Neural cell (in vitro differentiated cells): ENCODE measurements around the gene JMJD4. TPM values are rescaled to one million over a fixed set of nuclear protein-coding genes. Genes with fewer than 3 reads are reported as not detected.

Experiments
- H2AFZ ChIP-seq: fragments of 200-600, 300-800 bp; sonication (generic), shearing (Covaris generic); 2 replicates; pipeline ENCODE4 v1.6.0; 2014; ENCODE audit warnings: low read depth, mild to moderate bottlenecking, antibody characterized with exemption, low read length, moderate library complexity
- H3F3A ChIP-seq: fragments of 200-600 bp; shearing (Covaris generic); 2 replicates; pipeline ENCODE4 v1.6.1; 2016; ENCODE audit warnings: mild to moderate bottlenecking, moderate library complexity, mixed read lengths, antibody characterized with exemption, low read length; ENCODE audit not compliant: insufficient read depth, poor library complexity, severe bottlenecking
- H3K27ac ChIP-seq: fragments of 200-600, 300-800 bp; sonication (generic), shearing (Covaris generic); 2 replicates; pipeline ENCODE4 v1.5.1; 2014; ENCODE audit warnings: mild to moderate bottlenecking, low read length, moderate library complexity
- H3K27me3 ChIP-seq: fragments of 300-800, 200-600 bp; sonication (generic), shearing (Covaris generic); 2 replicates; pipeline ENCODE4 v1.6.0; 2014; ENCODE audit warnings: mild to moderate bottlenecking, low read depth, low read length, moderate library complexity; ENCODE audit not compliant: insufficient read depth
- H3K36me3 ChIP-seq: fragments of 300-800, 200-600 bp; sonication (generic), shearing (Covaris generic); 2 replicates; pipeline ENCODE4 v1.5.1; 2014; ENCODE audit warnings: mild to moderate bottlenecking, antibody characterized with exemption, low read length, moderate library complexity; ENCODE audit not compliant: insufficient read depth
- H3K4me2 ChIP-seq: fragments of 300-800, 200-600 bp; sonication (generic), shearing (Covaris generic); 2 replicates; pipeline ENCODE4 v1.6.0; 2014; ENCODE audit warnings: mild to moderate bottlenecking, low read length
- H3K4me3 ChIP-seq: fragments of 300-800, 200-600 bp; sonication (generic), shearing (Covaris generic); 2 replicates; pipeline ENCODE4 v1.5.1; 2014; ENCODE audit warnings: mild to moderate bottlenecking, low read length, moderate library complexity
- H3K79me2 ChIP-seq: fragments of 200-600 bp; shearing (Covaris generic); replicated peaks from 2 replicates; pipeline ENCODE4 v1.6.0; 2014; ENCODE audit warnings: mild to moderate bottlenecking, low read length, moderate library complexity; ENCODE audit not compliant: insufficient read depth
- H3K9ac ChIP-seq: fragments of 300-800, 200-600 bp; sonication (generic), shearing (Covaris generic); 2 replicates; pipeline ENCODE4 v1.6.1; 2016; ENCODE audit warnings: mild to moderate bottlenecking, low read length, mixed read lengths
- H3K9me2 ChIP-seq: fragments of 200-600 bp; shearing (Covaris generic); 2 replicates; pipeline ENCODE4 v1.6.1; 2016; ENCODE audit warnings: mild to moderate bottlenecking, low read length, mixed read lengths; ENCODE audit not compliant: insufficient read depth
- H3K9me3 ChIP-seq: fragments of 200-600, 300-800 bp; sonication (generic), shearing (Covaris generic); 2 replicates; pipeline ENCODE4 v1.6.1; 2016; ENCODE audit warnings: mild to moderate bottlenecking, mixed run types, low read length, moderate library complexity, mixed read lengths
- H4K20me1 ChIP-seq: fragments of 200-600 bp; shearing (Covaris generic); 2 replicates; pipeline ENCODE4 v1.6.1; 2016; ENCODE audit warnings: mild to moderate bottlenecking, mixed run types; ENCODE audit not compliant: insufficient read depth
- EP300 ChIP-seq: fragments of 450-650 bp; conservative IDR thresholded peaks from 2 replicates; pipeline ENCODE4 v1.6.1; 2014; ENCODE audit warnings: antibody characterized with exemption, mild to moderate bottlenecking, moderate library complexity; ENCODE audit not compliant: poor library complexity, severe bottlenecking
- EZH2 ChIP-seq: fragments of 200-600, 300-800 bp; shearing (Covaris generic), sonication (generic); IDR thresholded peaks from 2 replicates; pipeline ENCODE4 v1.6.1; 2014; ENCODE audit warnings: antibody characterized with exemption, low read length, borderline replicate concordance, mild to moderate bottlenecking; ENCODE audit not compliant: insufficient read depth, poor library complexity, severe bottlenecking
- MXI1 ChIP-seq: fragments of 450-650 bp; conservative IDR thresholded peaks from 2 replicates; pipeline ENCODE4 v1.6.1; 2014; ENCODE audit warnings: antibody characterized with exemption, mild to moderate bottlenecking; ENCODE audit not compliant: poor library complexity, severe bottlenecking
- POLR2AphosphoS5 ChIP-seq: IDR thresholded peaks from 2 replicates; pipeline ENCODE4 v1.6.1; 2012
- RAD21 ChIP-seq: fragments of 450-650 bp; conservative IDR thresholded peaks from 2 replicates; pipeline ENCODE4 v1.6.1; 2014; ENCODE audit warnings: antibody characterized with exemption, mild to moderate bottlenecking, moderate library complexity
- SMC3 ChIP-seq: fragments of 450-650 bp; conservative IDR thresholded peaks from 2 replicates; pipeline ENCODE4 v1.6.1; 2014; ENCODE audit warnings: antibody characterized with exemption, mild to moderate bottlenecking, moderate library complexity; ENCODE audit not compliant: poor library complexity
- polyA plus RNA-seq: library from polyadenylated mRNA; depleted of rRNA; stranded (reverse); fragments of >200 nt; gene quantifications from 2 replicates; pipeline ENCODE4 v1.2.3, GENCODE V29; 2014
- TF ChIP-seq, protein P1 (sequence below): fragments of 450-650 bp; IDR thresholded peaks from 2 replicates; pipeline ENCODE4 v1.5.1; 2014; ENCODE audit warnings: antibody characterized with exemption, mild to moderate bottlenecking, moderate library complexity; ENCODE audit not compliant: poor library complexity, severe bottlenecking
- TF ChIP-seq, protein P2 (sequence below): IDR thresholded peaks from 2 replicates; pipeline ENCODE4 v1.6.1; 2012; ENCODE audit warnings: borderline replicate concordance

The JMJD4 gene
- polyA plus RNA-seq, 1 donor from 2014 or later, result 17.2 TPM

- Histone ChIP-seq H3K9ac (no peak overlapping the region), H3K27ac (no peak overlapping the region), H3K4me2 (no peak overlapping the region), H2AFZ (no peak overlapping the region), H3K79me2 (no peaks in the 10 kb centered on the region), H3K9me3 (no peaks in the 10 kb centered on the region), H3K4me3 (no peak overlapping the region), H4K20me1 (no peaks in the 10 kb centered on the region), H3F3A (no peaks in the 10 kb centered on the region), H3K36me3 (peaks cover 9% of the 10 kb centered on the region), H3K27me3 (no peaks in the 10 kb centered on the region), H3K9me2 (no peaks in the 10 kb centered on the region)
- TF ChIP-seq, protein P1, sequence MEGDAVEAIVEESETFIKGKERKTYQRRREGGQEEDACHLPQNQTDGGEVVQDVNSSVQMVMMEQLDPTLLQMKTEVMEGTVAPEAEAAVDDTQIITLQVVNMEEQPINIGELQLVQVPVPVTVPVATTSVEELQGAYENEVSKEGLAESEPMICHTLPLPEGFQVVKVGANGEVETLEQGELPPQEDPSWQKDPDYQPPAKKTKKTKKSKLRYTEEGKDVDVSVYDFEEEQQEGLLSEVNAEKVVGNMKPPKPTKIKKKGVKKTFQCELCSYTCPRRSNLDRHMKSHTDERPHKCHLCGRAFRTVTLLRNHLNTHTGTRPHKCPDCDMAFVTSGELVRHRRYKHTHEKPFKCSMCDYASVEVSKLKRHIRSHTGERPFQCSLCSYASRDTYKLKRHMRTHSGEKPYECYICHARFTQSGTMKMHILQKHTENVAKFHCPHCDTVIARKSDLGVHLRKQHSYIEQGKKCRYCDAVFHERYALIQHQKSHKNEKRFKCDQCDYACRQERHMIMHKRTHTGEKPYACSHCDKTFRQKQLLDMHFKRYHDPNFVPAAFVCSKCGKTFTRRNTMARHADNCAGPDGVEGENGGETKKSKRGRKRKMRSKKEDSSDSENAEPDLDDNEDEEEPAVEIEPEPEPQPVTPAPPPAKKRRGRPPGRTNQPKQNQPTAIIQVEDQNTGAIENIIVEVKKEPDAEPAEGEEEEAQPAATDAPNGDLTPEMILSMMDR, result no peak
- no peak for TF ChIP-seq MXI1
These were observed 15.0 kb upstream of the JMJD4 start for GRCh38 chr1:227749916-227750710.

- H3K4me3 ChIP-seq, result no peak overlapping the region
- H3K9ac ChIP-seq, result no peak overlapping the region
- H4K20me1 ChIP-seq, result no peaks in the 10 kb centered on the region
- no peaks in the 10 kb centered on the region for H3F3A ChIP-seq
- no peaks in the 10 kb centered on the region for H3K79me2 ChIP-seq
- H2AFZ ChIP-seq, result no peak overlapping the region
- H3K4me2 ChIP-seq, result no peak overlapping the region
- TF ChIP-seq, protein P1, result no peak
- TF ChIP-seq RAD21 (no peak), EZH2 (no peak), POLR2AphosphoS5 (no peak), SMC3 (no peak), MXI1 (no peak), EP300 (no peak)
- TF ChIP-seq, protein P2, sequence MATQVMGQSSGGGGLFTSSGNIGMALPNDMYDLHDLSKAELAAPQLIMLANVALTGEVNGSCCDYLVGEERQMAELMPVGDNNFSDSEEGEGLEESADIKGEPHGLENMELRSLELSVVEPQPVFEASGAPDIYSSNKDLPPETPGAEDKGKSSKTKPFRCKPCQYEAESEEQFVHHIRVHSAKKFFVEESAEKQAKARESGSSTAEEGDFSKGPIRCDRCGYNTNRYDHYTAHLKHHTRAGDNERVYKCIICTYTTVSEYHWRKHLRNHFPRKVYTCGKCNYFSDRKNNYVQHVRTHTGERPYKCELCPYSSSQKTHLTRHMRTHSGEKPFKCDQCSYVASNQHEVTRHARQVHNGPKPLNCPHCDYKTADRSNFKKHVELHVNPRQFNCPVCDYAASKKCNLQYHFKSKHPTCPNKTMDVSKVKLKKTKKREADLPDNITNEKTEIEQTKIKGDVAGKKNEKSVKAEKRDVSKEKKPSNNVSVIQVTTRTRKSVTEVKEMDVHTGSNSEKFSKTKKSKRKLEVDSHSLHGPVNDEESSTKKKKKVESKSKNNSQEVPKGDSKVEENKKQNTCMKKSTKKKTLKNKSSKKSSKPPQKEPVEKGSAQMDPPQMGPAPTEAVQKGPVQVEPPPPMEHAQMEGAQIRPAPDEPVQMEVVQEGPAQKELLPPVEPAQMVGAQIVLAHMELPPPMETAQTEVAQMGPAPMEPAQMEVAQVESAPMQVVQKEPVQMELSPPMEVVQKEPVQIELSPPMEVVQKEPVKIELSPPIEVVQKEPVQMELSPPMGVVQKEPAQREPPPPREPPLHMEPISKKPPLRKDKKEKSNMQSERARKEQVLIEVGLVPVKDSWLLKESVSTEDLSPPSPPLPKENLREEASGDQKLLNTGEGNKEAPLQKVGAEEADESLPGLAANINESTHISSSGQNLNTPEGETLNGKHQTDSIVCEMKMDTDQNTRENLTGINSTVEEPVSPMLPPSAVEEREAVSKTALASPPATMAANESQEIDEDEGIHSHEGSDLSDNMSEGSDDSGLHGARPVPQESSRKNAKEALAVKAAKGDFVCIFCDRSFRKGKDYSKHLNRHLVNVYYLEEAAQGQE, result no peak
- H3K9me2 ChIP-seq, result no peaks in the 10 kb centered on the region
- H3K9me3 ChIP-seq, result no peaks in the 10 kb centered on the region
- no peaks in the 10 kb centered on the region for H3K27me3 ChIP-seq
- H3K27ac ChIP-seq, result no peak overlapping the region
- peaks cover 9% of the 10 kb centered on the region for H3K36me3 ChIP-seq
These were observed 14.1 kb upstream of the JMJD4 start for GRCh38 chr1:227749225-227749624.
